ENCODE data around the gene CRIP1. TPM values are rescaled to one million over a fixed set of nuclear protein-coding genes. Genes with fewer than 3 reads are reported as not detected.

CRIP1 gene
- total and polyA plus RNA-seq, 8 donors = 3.5 to 149 (median 60.1) TPM; not detected in 1

DNA sequence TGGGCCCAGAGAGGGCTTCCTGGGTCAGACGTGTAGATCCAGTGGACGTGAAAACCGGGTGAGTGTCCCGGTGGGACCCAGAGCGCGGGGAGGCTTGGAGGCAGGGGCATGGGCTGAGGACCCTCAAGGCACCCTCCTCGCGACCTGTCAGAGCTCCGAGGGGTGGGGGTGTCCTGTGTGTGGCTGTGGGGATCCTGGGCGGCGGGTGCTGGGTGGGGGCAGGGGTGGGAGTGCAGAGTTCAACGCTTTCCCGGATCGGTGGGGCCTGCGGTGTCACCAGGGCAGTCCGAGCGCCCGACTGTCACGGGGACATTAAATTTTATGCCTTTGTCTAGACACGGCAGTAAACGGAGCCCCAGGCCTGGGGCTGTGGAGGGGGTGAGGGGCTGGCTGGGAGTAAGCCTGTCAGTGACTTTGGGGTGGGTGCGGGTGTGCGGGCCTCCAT is 40.7 kb downstream of the CRIP1 start:
- WGBS, 5 donors = 31 to 45% (median 37%) methylated on average over 17 to 23 of the region's 23 CpGs
- Histone ChIP-seq H3K27ac (peak overlapping the region in 2 of 5 donors; percentile 70 to 71), H3K36me3 (no peaks in the 10 kb centered on the region), H3K27me3 (peaks cover 4 to 64% (median 32%) of the 10 kb centered on the region in 3 donors), H3K4me3 (peak overlapping the region; percentile 56 to 74 (median 66)), H3K4me1 (peaks cover 37 to 46% (median 43%) of the 10 kb centered on the region in 4 donors), H3K9me3 (no peaks in the 10 kb centered on the region)
- intact Hi-C loops (cut with DNase I; ENCODE audit: low total_unique reads) = no loop called here
- TF ChIP-seq POLR2A (IDR thresholded peaks at IDR 0.05) = no peak
- no peak for TF ChIP-seq EP300 (IDR thresholded peaks at IDR 0.05)
- no peak for DNase-seq

GRCh38 chr14:105527826-105528585 is 41.3 kb downstream of the CRIP1 start:
- Histone ChIP-seq H3K27ac (peak overlapping the region; percentile 44 to 71 (median 69)), H3K27me3 (peaks cover 4 to 67% (median 32%) of the 10 kb centered on the region in 3 donors), H3K4me3 (peak overlapping the region; percentile 56 to 74 (median 66)), H3K4me1 (peaks cover 37 to 46% (median 43%) of the 10 kb centered on the region in 4 donors), H3K9me3 (no peaks in the 10 kb centered on the region), H3K36me3 (no peaks in the 10 kb centered on the region)
- peak; percentile 83 to 95 for DNase-seq
- WGBS, 5 donors = 5 to 25% (median 9%) methylated on average over 13 to 67 of the region's 67 CpGs
- intact Hi-C loops (cut with DNase I; ENCODE audit: low total_unique reads) = no loop called here
- TF ChIP-seq EP300 (IDR thresholded peaks at IDR 0.05) (no peak), POLR2A (IDR thresholded peaks at IDR 0.05) (no peak), POLR2AphosphoS5 (IDR thresholded peaks at IDR 0.05) (peak in 2 of 3 donors; percentile 52 to 80)
- TF ChIP-seq, protein P1, sequence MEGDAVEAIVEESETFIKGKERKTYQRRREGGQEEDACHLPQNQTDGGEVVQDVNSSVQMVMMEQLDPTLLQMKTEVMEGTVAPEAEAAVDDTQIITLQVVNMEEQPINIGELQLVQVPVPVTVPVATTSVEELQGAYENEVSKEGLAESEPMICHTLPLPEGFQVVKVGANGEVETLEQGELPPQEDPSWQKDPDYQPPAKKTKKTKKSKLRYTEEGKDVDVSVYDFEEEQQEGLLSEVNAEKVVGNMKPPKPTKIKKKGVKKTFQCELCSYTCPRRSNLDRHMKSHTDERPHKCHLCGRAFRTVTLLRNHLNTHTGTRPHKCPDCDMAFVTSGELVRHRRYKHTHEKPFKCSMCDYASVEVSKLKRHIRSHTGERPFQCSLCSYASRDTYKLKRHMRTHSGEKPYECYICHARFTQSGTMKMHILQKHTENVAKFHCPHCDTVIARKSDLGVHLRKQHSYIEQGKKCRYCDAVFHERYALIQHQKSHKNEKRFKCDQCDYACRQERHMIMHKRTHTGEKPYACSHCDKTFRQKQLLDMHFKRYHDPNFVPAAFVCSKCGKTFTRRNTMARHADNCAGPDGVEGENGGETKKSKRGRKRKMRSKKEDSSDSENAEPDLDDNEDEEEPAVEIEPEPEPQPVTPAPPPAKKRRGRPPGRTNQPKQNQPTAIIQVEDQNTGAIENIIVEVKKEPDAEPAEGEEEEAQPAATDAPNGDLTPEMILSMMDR (IDR thresholded peaks at IDR 0.05) = peak in 5 of 7 experiments; percentile 60 to 91 (median 81)

GRCh38 chr14:105528586-105529318 is 42.1 kb downstream of the CRIP1 start:
- peak overlapping the region in 3 of 5 donors; percentile 46 to 71 (median 69) for H3K27ac ChIP-seq
- WGBS, 5 donors = 11 to 26% (median 17%) methylated on average over 29 to 89 of the region's 89 CpGs
- DNase-seq = peak in 1 of 2 donors; percentile 66

GRCh38 chr14:105529319-105529568 is 42.6 kb downstream of the CRIP1 start:
- intact Hi-C loops (cut with DNase I; ENCODE audit: low total_unique reads) = no loop called here

More at GRCh38 chr14:105528586-105529318, 42.1 kb downstream of the CRIP1 start:
- TF ChIP-seq EP300 (IDR thresholded peaks at IDR 0.05) = no peak
- TF ChIP-seq, protein P1 (IDR thresholded peaks at IDR 0.05) = peak in 1 of 7 experiments; percentile 14
- peak overlapping the region; percentile 56 to 74 (median 66) for H3K4me3 ChIP-seq
- H3K4me1 ChIP-seq = peaks cover 37 to 46% (median 43%) of the 10 kb centered on the region in 4 donors
- no peaks in the 10 kb centered on the region for H3K36me3 ChIP-seq
- H3K9me3 ChIP-seq = no peaks in the 10 kb centered on the region
- intact Hi-C loops (cut with DNase I; ENCODE audit: low total_unique reads) = no loop called here
- peaks cover 4 to 74% (median 32%) of the 10 kb centered on the region in 3 donors for H3K27me3 ChIP-seq

DNA sequence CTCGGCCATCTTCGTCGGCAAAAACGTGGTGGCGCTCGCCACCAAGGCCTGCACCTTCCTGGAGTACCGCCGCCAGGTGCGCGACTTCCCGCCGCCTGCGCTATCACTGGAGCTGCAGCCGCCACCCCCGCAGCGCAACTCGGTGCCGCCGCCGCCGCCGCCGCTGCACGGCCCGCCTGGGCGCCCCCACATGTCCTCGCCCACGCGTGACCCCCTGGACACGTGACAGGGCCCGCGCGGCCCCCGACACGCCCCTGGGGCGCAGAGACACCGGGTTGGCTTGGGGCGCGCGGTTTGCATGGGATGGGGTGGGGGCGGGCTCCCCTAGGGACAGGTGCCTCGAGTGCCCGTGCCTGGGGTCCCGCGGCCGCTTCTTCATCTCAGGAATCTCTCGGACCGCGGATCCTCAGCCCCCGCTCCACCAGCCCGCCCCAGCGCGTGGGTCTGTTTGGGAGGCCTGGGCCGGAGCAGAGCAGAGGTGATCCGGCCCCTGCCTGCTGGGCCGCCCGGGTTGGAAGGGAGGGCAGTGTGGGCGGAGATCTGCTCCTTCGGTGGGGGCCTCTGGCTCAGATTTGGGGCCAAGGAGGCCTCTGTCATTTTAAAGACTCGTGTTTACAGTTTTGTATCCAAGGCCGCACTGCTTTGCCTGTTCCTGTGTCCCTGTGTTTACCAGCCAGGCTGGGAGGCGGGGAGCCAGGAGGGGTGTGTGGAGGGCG is 43.0 kb downstream of the CRIP1 start:
- Histone ChIP-seq H3K9me3 (no peaks in the 10 kb centered on the region), H3K27me3 (peaks cover 4 to 79% (median 35%) of the 10 kb centered on the region in 3 donors), H3K4me1 (peaks cover 37 to 46% (median 43%) of the 10 kb centered on the region in 4 donors), H3K27ac (peak overlapping the region in 3 of 5 donors; percentile 38 to 47 (median 46)), H3K36me3 (no peaks in the 10 kb centered on the region), H3K4me3 (peak overlapping the region; percentile 56 to 74 (median 66))
- TF ChIP-seq EP300 (IDR thresholded peaks at IDR 0.05) (no peak), POLR2AphosphoS5 (IDR thresholded peaks at IDR 0.05) (no peak), POLR2A (IDR thresholded peaks at IDR 0.05) (no peak)
- TF ChIP-seq, protein P1 (IDR thresholded peaks at IDR 0.05) = no peak
- peak; percentile 50 to 82 for DNase-seq
- WGBS, 5 donors = 6 to 28% (median 19%) methylated on average over 8 to 63 of the region's 63 CpGs
- intact Hi-C loops (cut with DNase I; ENCODE audit: low total_unique reads) = no loop called here

More at GRCh38 chr14:105529319-105529568, 42.6 kb downstream of the CRIP1 start:
- no peak for DNase-seq
- Histone ChIP-seq H3K4me3 (peak overlapping the region; percentile 56 to 74 (median 66)), H3K36me3 (no peaks in the 10 kb centered on the region), H3K27me3 (peaks cover 4 to 75% (median 32%) of the 10 kb centered on the region in 3 donors), H3K4me1 (peaks cover 37 to 46% (median 43%) of the 10 kb centered on the region in 4 donors), H3K9me3 (no peaks in the 10 kb centered on the region), H3K27ac (peak overlapping the region in 3 of 5 donors; percentile 38 to 47 (median 46))
- 11 to 38% (median 19%) methylated on average over 7 to 24 of the region's 24 CpGs for WGBS, 5 donors
- TF ChIP-seq POLR2A (IDR thresholded peaks at IDR 0.05) (no peak), POLR2AphosphoS5 (IDR thresholded peaks at IDR 0.05) (no peak)

All from stomach (tissue), 9 donors.